Stromal cell of bone marrow (primary cell): Measurements from ENCODE around the gene TLR9.
A peak's percentile ranks its signal among the peaks of the same experiment; 100 is the strongest.

Source experiments
- DNase-seq: peaks from one replicate; pipeline ENCODE4 v3.0.0-alpha.2; 2012; ENCODE audit warnings: low read depth

The TLR9 gene

DNA sequence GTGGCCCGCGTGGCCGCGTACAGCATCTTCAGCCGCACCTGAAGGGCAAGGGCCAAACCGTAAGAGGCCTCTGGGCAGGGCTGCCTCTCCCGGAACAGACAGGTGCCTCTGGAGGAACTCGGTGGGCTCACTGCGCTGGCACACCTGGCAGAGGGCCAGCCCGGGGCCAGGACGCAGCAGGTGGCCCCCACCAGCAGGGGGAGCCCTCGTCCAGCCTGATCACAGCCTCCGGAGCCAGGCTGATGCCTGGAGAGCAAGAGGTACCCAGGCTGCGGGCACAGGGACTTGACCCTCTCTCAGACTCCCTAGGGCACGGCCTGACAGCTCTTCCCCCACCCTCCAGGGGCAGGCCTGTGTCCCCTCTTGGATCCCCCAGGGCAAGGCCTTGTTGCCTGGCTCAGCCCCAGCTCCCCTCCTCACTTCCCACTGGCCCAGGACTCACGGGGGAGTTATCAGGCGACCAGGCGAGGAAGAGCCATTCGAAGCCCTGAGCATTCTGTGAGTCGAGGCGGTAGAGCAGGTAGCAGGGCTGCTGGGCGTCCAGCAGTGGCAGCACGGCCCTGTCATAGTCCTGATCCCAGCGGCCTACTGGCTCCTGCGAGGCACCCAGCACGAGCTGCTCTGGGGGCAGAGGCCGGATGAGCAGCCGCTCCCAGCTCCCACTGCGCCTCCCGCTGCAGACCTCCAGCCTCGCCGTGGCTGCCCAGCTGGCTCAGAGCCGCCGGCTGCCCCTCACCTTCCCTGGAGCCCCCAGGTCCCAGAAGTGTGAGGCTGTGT, 6.2 kb upstream of the TLR9 start:
- no peak for DNase-seq

DNA sequence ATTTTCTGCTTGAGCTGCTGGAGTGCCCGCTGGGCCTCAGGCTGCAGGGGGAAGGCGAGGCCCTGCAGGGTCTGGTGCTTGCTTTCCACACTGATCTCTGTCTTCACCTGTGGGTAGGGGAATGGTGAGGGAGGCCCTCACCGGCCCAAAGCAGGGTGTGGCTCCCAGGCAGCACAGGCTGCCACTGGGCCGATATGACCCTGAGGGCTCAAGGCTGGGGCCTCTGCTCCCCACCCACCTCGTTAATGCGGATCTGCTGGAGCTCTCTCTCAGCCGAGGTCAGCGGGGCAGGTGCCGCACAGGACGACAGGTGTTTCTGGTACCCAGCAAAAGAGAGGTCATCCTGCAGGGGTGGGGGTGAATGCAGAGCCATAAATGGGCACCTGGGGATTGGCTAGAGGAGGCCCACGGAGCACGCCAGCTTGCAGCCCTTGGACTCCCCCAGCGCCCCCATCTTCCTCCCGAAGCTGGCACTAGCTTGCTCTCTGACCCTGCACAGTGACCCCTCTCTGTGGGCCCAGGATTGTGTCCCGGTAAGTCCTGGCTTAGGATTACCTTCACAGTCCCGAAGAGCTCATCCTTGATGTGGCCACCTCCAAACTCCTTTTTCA, 5.5 kb upstream of the TLR9 start:
- no peak for DNase-seq

DNA sequence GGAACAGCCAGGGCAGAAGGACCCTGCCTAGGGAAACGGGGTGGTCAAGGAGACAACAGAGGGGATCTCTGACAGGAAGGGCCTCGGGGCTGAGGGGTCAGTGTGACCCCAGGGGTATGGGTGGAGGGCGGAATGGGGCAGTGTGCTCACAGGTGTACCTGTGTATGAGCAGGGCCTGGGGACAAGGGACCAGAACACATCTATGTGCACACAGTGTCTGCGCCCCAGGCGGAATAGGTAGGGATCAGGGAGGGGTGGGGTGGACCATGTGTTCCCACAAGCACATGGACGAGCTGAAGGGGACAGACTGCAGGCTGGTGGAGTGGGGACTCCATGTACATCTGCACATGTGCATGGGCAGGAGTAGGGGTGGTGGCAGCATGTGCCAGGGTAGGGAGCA, 5.0 kb upstream of the TLR9 start:
- DNase-seq, result no peak

DNA sequence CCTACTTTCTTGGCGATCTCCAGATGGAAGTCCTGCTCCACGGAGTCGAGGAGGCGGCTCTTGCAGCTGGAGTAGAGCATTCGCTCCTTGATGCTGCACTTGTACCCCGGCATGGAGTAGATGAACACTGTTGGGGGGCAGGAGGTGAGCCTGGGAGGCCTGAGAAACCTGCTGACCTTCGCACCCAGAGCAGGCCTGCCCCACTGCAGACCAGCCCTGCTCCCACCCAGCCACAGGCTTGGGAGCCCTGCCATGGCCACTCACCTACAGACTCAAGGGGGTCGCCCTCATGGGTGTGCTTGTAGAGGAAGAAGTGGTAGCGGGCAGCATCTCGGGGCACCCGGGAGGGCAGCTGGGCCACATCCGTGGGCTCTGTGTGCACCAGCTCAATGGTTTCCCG, 4.2 kb upstream of the TLR9 start:
- DNase-seq, result no peak

DNA sequence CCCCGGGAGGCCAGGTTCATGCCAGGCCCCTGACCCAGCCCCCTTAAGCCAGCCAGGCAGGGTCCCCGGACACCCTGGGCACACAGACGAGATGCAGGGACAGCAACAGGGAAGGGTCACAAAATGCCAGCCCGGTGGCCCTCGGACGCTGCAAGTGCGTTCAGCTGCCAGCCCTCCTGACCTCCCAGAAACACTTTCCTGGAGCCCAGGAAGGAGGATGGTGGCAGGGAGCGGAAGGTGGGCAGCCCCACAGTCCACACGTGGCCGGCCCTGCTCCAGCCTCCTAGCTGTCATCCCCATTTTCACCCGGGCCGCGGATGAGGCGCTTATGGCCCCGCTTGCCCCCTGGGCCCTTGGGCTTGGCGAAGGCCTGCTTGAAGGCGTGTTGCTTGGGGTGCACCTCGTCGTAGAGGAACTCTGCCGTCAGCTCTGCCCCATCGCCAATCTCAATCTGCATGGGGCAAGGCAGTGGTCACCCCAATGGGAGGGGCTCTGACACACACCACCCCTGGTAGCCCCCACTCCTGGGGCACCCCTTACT, 3.4 kb upstream of the TLR9 start:
- DNase-seq, result no peak

DNA sequence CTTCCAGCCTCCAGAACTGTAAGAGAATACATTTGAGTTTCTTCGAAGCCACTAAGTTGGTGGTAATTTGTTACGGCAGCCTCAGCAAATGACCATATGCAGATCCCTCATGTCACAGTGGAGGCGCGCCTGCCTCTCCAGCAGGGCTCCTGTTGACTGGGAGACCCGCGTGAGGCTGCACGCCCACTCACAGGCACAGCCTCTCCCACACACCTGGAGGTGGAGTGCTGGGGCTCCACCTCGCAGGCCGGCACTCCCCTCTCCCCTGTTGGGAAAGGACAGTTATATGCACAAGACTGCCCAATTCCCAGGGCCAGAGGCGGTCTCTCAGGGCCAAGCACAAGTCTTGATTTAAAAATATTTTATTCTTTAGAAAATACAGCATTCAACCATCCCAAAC, 2.8 kb upstream of the TLR9 start:
- no peak for DNase-seq

DNA sequence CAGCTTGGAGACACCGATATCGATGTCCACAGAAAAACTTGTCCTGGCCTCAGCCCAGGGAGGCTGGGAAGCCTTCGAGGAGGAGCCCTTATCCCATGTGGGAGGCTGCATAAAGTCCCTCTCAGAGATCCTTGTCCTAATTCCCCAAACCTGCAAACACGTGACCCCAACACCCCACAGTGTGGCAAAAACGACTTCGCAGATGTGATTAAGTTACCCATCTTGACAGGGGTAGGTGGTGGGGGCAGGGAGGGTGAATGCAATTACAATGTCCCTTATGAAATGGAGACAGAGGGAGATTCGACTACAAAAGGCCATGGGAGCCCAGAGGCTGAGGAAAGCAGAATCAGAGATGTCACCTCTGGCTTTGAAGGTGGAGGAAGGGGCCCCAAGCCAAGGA, 2.3 kb upstream of the TLR9 start:
- no peak for DNase-seq

DNA sequence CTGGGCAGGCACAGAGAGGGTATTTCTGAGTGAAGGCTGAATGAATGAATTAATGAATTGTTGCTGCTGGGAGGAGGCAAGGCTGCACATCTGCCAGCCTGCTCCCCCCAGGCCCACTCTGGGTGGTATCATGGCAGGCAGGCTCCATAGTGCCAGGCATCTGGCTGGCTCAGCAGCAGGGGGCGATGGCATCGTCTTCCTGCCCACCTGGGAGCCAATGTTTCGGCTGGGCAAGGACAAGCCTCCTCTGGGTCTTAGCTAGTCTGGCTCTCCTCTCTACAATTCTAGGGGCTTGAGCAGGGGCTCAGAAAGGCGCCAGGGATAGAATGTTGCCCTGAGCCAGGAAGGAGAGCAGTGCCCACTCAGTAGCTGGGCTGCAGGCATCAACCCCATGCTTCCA, 1.7 kb upstream of the TLR9 start:
- DNase-seq, result no peak

DNA sequence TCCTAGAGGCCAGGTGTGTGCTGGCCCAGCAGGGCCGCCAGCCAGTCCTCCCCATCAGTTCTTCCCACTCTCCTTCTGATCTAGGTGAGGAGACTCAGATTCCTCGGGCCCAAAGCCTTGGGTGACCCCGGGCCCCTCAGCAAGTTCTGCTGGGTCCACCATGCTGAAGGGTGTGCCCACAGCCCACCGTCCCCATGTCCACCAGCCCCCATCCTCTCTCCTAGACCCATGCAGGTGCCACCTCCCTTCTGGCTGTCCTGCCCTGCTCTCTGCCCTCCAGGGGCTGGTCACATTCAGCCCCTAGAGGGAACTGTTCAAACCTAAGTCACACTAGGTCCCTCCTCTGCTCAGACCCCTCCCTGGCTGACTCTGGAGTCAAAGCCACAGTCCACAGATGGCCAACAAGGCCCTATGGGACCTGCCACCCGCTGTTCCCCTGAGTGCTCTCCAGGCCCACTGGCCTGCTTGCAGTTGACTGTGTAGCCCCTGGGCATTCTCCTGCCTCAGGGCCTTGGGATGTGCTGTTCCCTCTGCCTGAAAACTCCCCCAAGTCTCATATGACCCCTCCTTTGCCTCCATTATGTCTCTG, 878 bp upstream of the TLR9 start:
- no peak for DNase-seq

DNA sequence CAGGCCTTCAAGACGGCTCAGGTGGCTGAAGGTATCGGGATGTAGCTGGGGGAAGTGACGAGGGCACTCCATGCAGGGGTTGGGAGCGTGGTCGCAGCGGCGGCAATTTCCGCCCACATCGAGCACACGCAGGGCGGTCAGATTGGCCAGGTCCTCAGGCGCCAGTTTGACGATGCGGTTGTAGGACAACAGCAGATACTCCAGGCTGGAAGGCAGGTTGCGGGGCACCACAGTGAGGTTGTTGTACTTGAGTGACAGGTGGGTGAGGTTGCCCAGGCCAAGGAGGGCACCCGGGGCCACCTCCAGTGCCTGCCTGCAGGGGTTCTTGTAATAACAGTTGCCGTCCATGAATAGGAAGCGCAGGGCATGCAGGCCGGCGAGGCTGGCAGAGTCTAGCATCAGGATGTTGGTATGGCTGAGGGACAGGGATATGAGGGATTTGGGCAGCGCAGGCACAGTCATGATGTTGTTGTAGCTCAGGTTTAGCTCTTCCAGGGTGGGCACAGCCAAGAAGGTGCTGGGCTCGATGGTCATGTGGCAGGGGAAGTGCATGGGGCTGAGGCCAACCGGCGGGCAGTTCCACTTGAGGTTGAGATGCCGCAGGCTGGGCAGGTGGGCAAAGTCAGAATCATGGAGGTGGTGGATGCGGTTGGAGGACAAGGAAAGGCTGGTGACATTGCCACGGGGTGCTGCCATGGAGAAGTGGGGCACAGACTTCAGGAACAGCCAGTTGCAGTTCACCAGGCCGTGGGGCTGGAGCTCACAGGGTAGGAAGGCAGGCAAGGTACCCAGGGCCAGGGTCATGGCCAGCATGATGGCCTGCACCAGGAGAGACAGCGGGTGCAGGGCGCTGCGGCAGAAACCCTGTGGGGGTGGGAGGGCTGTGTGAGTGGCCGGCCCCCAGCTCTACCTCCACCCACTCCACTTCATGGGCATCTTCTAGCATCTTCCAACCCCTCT, 1.7 kb downstream of the TLR9 start:
- DNase-seq, result no peak

DNA sequence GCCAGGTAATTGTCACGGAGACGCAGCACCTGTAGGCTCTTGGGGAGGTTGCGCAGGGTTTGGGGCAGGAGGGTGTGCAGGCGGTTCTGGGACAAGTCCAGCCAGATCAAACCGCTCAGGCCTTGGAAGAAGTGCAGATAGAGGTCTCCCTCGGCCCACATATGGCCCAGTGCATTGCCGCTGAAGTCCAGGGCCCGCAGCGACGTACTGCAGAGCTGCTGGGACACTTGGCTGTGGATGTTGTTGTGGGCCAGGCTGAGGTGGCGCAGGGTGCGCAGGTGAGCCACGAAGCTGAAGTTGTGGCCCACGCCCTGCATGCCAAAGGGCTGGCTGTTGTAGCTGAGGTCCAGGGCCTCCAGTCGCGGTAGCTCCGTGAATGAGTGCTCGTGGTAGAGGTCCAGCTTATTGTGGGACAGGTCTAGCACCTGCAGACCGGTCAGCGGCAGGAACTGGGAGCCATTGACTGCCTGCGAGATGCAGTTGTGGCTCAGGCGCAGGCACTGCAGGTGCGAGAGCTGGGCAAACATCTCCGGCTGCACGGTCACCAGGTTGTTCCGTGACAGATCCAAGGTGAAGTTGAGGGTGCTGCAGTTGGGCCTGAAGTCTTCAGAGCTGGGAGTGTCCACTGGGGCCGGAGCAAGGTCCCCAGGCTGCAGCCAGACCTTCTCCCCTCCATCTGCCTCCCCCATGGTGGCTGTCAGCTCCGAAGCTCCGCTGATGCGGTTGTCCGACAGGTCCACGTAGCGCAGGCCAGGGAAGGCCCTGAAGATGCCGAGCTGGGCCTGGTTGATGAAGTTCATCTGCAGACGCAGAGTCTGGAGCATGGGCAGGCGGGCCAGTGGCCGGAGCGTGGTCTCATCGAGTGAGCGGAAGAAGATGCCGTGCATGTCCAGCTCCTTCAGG, 2.9 kb downstream of the TLR9 start:
- DNase-seq, result no peak

DNA sequence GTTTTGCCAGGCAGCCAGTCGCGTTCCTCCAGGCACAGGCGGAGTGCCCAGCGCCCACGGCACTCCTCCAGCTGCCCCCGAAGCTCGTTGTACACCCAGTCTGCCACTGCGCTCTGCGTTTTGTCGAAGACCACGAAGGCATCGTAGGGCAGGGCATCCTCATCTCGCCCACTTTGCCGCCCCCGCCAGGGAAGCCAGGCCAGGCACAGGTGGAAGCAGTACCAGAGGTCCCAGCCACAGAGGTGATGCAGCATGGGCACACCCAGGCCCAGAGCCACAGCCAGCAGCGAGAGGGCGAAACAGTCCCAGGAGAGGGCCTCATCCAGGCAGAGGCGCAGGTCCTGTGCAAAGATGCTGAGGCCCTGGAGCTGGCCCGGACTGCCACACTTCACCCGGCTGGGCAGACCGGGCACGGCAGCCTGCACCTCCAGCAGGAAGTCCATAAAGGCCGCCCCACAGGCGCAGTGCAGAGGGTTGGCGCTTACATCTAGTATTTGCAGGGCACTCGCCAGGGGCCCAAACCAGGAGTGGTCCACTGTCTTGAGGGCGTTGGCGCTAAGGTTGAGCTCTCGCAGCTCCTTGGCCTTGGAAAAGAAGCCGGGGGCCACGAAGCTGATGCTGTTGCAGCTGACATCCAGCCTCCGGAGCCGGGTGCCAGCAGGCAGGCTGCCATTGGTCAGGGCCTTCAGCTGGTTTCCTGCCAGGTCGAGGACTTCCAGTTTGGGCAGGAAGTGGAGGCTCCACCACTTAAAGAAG, 3.7 kb downstream of the TLR9 start:
- no peak for DNase-seq

DNA sequence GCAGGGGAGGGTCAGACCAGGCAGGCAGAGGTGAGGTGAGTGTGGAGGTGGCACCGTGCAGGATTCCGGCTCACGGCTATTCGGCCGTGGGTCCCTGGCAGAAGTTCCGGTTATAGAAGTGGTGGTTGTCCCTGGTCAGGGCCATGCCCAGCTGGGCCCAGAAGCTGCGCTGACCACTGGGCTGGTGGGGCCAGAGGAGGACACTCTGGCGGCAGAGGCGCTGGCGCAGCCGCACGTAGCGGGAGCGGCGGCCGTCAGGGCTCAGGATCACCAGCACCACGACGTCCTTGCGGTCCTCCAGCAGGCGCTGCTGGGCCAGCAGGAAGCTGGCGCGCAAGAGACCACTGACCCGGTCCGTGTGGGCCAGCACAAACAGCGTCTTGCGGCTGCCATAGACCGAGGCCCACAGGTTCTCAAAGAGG, 4.3 kb downstream of the TLR9 start:
- no peak for DNase-seq

DNA sequence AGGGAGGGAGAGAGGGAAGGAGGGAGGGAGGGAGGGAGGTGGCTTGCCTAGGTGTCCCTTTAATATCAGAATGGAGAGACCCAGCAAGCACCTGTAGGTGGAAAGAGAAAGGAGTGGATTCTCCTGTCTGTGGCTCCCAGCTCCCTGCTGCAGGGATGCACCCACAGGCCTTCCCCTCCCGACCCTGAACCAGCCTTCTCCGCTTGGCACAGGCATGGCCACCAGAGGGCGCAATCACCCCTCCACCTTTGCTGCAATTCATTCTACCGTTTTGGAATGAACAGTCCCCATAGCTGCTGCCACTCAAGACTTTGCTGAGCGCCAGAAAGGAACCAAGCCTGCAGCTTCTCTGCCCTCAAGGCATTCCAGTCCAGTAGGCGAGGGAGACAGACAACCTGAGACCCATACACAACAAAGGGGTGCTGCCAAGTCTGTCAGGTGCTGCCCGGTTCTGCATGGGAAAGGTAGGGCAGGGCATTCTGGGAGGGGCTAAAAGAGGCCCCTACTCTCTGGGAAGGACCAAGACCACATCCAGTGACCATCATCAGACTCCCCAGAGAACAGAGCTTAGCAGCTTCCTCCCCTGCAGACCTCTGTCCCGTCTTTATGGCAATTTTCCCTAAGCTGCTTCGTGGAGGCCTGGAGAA, 4.9 kb downstream of the TLR9 start:
- DNase-seq, result peak; percentile 38

DNA sequence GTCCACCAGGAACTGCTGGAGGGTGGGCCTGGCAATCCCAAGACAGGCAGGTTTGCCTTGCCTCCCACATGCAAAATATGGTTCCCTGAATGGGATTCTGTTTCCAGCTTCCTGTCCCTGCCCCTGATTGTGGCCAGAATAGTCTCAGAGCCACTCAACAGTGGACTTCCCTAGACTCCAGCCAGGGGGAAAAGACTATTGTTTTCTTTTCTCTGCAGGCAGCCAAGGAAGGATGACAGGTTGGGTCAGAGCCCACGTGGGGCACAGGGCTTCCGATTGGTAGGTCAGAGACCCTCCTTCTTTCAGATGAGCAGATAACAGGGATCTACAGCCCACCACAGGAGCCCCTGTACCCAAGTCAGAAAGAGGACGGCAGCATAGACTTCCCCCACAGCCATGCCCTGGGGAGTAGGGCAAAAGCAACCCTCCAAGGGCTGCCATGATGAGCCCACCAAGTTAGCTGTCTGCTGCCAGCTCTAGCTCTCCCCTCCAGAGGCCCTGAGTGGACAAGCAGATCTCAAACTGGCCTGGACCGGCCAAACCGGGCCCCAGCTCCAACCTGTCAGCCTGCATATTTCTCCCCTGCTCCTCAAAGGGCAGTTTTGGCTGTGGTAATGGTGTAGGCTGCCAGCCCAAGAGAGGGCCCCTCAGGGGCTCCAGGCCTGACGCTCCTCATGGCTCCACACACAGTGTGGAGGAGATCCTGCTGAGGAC, 6.4 kb downstream of the TLR9 start:
- DNase-seq, result no peak

DNA sequence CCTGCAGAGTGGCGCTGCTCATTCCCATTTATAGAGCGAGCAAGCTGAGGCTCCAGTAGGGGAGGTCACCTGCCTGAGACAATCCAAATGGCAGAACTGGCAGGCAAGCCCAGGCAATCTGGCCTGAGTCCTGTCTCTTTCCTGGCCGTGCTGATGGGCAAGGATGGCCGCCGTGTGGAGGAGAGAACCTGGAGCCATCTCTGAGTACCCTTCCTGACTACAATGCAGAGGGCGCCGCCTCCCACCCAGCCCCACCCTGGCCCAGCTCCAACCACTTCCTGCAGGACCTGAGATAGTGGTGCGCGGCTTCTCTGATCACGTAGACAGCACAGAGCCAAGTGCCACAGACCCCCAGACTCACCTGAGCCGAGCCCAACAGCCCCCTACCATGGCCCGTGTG, 7.0 kb downstream of the TLR9 start:
- no peak for DNase-seq

DNA sequence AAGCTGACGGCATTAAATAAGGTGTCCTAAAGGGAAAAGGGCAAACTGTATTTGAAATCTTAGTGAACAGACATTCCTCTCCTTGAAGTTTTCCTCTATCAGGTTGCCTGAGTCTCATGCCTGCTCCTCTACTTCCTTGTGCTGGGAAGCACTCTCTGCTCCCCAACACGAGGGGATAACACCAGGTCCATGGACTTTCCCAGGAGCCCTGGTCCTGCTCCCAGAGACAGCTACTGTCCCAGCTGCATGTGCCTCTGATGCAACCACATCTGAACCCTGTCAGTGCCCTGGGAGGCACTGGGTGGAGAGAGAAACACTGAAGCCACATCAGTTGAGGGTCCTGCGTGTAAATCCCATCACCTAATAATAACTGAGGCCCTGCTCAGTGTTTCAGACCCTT, 7.4 kb downstream of the TLR9 start:
- no peak for DNase-seq

DNA sequence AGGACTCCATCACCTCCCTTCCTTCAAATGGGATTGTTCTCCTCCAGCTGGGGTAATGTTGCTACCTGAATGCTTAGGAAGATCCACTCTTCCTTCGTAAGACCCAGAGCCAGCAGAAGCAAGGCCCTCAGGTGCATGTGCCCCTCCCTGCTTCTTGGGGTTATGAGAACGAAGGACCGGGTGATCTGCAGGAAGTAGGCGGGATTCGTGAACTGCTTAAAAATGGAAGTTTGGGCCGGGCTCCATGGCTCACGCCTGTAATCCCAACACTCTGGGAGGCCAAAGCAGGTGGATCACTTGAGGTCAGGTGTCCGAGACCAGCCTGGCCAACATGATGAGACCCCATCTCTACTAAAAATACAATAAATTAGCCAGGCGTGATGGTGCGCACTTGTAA, 8.0 kb downstream of the TLR9 start:
- DNase-seq, result no peak
